Lower lobe of right lung (tissue), 2 donors: Measurements from ENCODE around the gene NR6A1. TPM values are rescaled to one million over a fixed set of nuclear protein-coding genes. Genes with fewer than 3 reads are reported as not detected.

Experiments used
- ATAC-seq, 2 donors: fragments of 200-7000 bp; cut with Tn5 transposase; one replicate each; pipeline ENCODE4 v1.9.1; 2020 to 2022; ENCODE audit warnings: mild to moderate bottlenecking in 2 of 2, moderate library complexity in 2 of 2
- DNase-seq: peaks from one replicate; pipeline ENCODE4 v3.0.0-alpha.2; 2020
- H3K27ac ChIP-seq: fragments of 200-600 bp; one replicate; pipeline ENCODE4 v1.8.0; 2022
- H3K27me3 ChIP-seq: fragments of 200-600 bp; one replicate; pipeline ENCODE4 v1.8.0; 2022; ENCODE audit warnings: low read depth
- H3K36me3 ChIP-seq: fragments of 200-600 bp; one replicate; pipeline ENCODE4 v1.8.0; 2022; ENCODE audit warnings: mild to moderate bottlenecking
- H3K4me1 ChIP-seq: fragments of 200-600 bp; one replicate; pipeline ENCODE4 v1.8.0; 2022
- H3K4me3 ChIP-seq: fragments of 200-600 bp; one replicate; pipeline ENCODE4 v1.8.0; 2022; ENCODE audit warnings: mild to moderate bottlenecking
- H3K9me3 ChIP-seq: fragments of 200-600 bp; one replicate; pipeline ENCODE4 v1.8.0; 2022
- CTCF ChIP-seq: fragments of 200-600 bp; IDR thresholded peaks from one replicate; pipeline ENCODE4 v1.8.0; 2022; ENCODE audit warnings: antibody characterized with exemption, mild to moderate bottlenecking
- intact Hi-C: fragments of 100-400 bp; cut with DNase I; formaldehyde crosslinking; loops from one replicate; pipeline ENCODE4 v1.11.0; 2022
- total RNA-seq: library from RNA; stranded (reverse); fragmentation: NEBNext Ultra II Directional; extraction: Animal tissue kit (Norgen Biotek cat#: 25700); gene quantifications from one replicate; pipeline ENCODE4 v1.2.1, GENCODE V29; 2021
- donor health status: DM: no; HTN: yes; CAD: no; lungs with severe emphysema.

NR6A1 gene
- total RNA-seq, 1 donor from 2014 or later, result 4.5 TPM

- Histone ChIP-seq H3K27ac (no peak overlapping the region), H3K4me3 (no peak overlapping the region), H3K27me3 (no peaks in the 10 kb centered on the region), H3K9me3 (no peaks in the 10 kb centered on the region), H3K36me3 (no peaks in the 10 kb centered on the region), H3K4me1 (peaks cover 12% of the 10 kb centered on the region)
- no peak for ATAC-seq
- TF ChIP-seq CTCF, result no peak
- intact Hi-C loops, result no loop called here
- DNase-seq, result no peak
Measured at GRCh38 chr9:124813041-124813440, 41.9 kb upstream of the NR6A1 start.

GRCh38 chr9:124812441-124812876, 41.3 kb upstream of the NR6A1 start:
- no peak overlapping the region for H3K27ac ChIP-seq
- intact Hi-C loops, result no loop called here
- H3K36me3 ChIP-seq, result no peaks in the 10 kb centered on the region
- no peak overlapping the region for H3K4me3 ChIP-seq
- H3K27me3 ChIP-seq, result no peaks in the 10 kb centered on the region
- no peak for ATAC-seq
- no peaks in the 10 kb centered on the region for H3K9me3 ChIP-seq
- no peak for DNase-seq
- H3K4me1 ChIP-seq, result peaks cover 12% of the 10 kb centered on the region
- TF ChIP-seq CTCF, result no peak

- H3K4me3 ChIP-seq, result no peak overlapping the region
- H3K27ac ChIP-seq, result no peak overlapping the region
- no peak for TF ChIP-seq CTCF
- DNase-seq (no peak), ATAC-seq (peak; percentile 67 to 82)
- intact Hi-C loops, result no loop called here
- no peaks in the 10 kb centered on the region for H3K9me3 ChIP-seq
- H3K4me1 ChIP-seq, result peaks cover 12% of the 10 kb centered on the region
- H3K36me3 ChIP-seq, result no peaks in the 10 kb centered on the region
- no peaks in the 10 kb centered on the region for H3K27me3 ChIP-seq
Measured at GRCh38 chr9:124810663-124811355, 39.7 kb upstream of the NR6A1 start.

- Histone ChIP-seq H3K27ac (no peak overlapping the region), H3K27me3 (no peaks in the 10 kb centered on the region), H3K4me3 (no peak overlapping the region), H3K36me3 (no peaks in the 10 kb centered on the region), H3K4me1 (peaks cover 12% of the 10 kb centered on the region), H3K9me3 (no peaks in the 10 kb centered on the region)
- DNase-seq (no peak), ATAC-seq (no peak)
- TF ChIP-seq CTCF, result no peak
- intact Hi-C loops, result no loop called here
Measured at GRCh38 chr9:124809741-124810500, 38.8 kb upstream of the NR6A1 start.

- Histone ChIP-seq H3K27ac (no peak overlapping the region), H3K4me3 (no peak overlapping the region)
Measured at GRCh38 chr9:124809211-124809610, 38.1 kb upstream of the NR6A1 start.

More at GRCh38 chr9:124809211-124809610, 38.1 kb upstream of the NR6A1 start:
- no peak for DNase-seq
- intact Hi-C loops, result no loop called here
- H3K9me3 ChIP-seq, result no peaks in the 10 kb centered on the region
- H3K4me1 ChIP-seq, result peaks cover 12% of the 10 kb centered on the region
- no peaks in the 10 kb centered on the region for H3K27me3 ChIP-seq
- no peak for ATAC-seq
- no peaks in the 10 kb centered on the region for H3K36me3 ChIP-seq
- no peak for TF ChIP-seq CTCF
